Smooth muscle cell (in vitro differentiated cells): ENCODE results near the gene RASA1. TPM values are rescaled to one million over a fixed set of nuclear protein-coding genes. Genes with fewer than 3 reads are reported as not detected.

ENCODE experiments used
- DNase-seq: peaks from one replicate; lab custom pipeline; 2025; ENCODE audit not compliant: unreplicated experiment; lab: John Stamatoyannopoulos, UW
- H2AFZ ChIP-seq: fragments of 200-600 bp; sonication (generic); 2 replicates; pipeline ENCODE4 v1.6.0; 2016; ENCODE audit warnings: antibody characterized with exemption, low read depth, mild to moderate bottlenecking
- H3F3A ChIP-seq: fragments of 200-600 bp; sonication (generic); 2 replicates; pipeline ENCODE4 v1.6.0; 2017; ENCODE audit warnings: antibody characterized with exemption, low read depth
- H3K27ac ChIP-seq: fragments of 200-600 bp; sonication (generic); 2 replicates; pipeline ENCODE4 v1.5.1; 2016; ENCODE audit warnings: low read depth, mild to moderate bottlenecking
- H3K27me3 ChIP-seq: fragments of 200-600 bp; sonication (generic); 2 replicates; pipeline ENCODE4 v1.6.1; 2016; ENCODE audit warnings: low read depth, mild to moderate bottlenecking
- H3K36me3 ChIP-seq: fragments of 200-600 bp; sonication (generic); 2 replicates; pipeline ENCODE4 v1.5.1; 2016; ENCODE audit warnings: low read depth
- H3K4me1 ChIP-seq: fragments of 200-600 bp; sonication (generic); 2 replicates; pipeline ENCODE4 v1.5.1; 2016; ENCODE audit warnings: low read depth
- H3K4me2 ChIP-seq: fragments of 200-600 bp; sonication (generic); 2 replicates; pipeline ENCODE4 v1.6.0; 2016; ENCODE audit warnings: mild to moderate bottlenecking
- H3K4me3 ChIP-seq: fragments of 200-600 bp; sonication (generic); 2 replicates; pipeline ENCODE4 v1.5.1; 2016; ENCODE audit warnings: mild to moderate bottlenecking
- H3K79me2 ChIP-seq: fragments of 200-600 bp; sonication (generic); 2 replicates; pipeline ENCODE4 v1.6.0; 2016; ENCODE audit warnings: low read depth, mild to moderate bottlenecking
- H3K9ac ChIP-seq: fragments of 200-600 bp; sonication (generic); 2 replicates; pipeline ENCODE4 v1.6.0; 2016; ENCODE audit warnings: low read depth
- H3K9me3 ChIP-seq: fragments of 200-600 bp; sonication (generic); replicated peaks from 2 replicates; pipeline ENCODE4 v1.5.1; 2016; ENCODE audit warnings: low read depth
- H4K20me1 ChIP-seq: fragments of 200-600 bp; sonication (generic); 2 replicates; pipeline ENCODE4 v1.6.0; 2016; ENCODE audit warnings: low read depth
- WGBS: methylation state at CpG from one replicate; pipeline ENCODE4 v1.1.7; 2016; ENCODE audit warnings: low lambda C conversion rate; 5-methylcytosine and 5-hydroxymethylcytosine counted together
- polyA plus RNA-seq: library from polyadenylated mRNA; unstranded; fragments of >200 nt; fragmentation: Nextera tagmentation; extraction: Ambion mirVana; gene quantifications from 2 replicates; pipeline ENCODE4 v1.2.1, GENCODE V29; 2016
- total RNA-seq: library from RNA; depleted of rRNA; stranded (reverse); fragments of >200 nt; gene quantifications from 2 replicates; pipeline ENCODE4 v1.2.3, GENCODE V29; 2014
- TF ChIP-seq, protein P1 (sequence below): fragments of 200-600 bp; sonication (generic); IDR thresholded peaks from 2 replicates; pipeline ENCODE4 v1.5.1; 2017; ENCODE audit warnings: borderline replicate concordance, mild to moderate bottlenecking, antibody characterized with exemption; ENCODE audit not compliant: insufficient read depth, poor library complexity, severe bottlenecking

The RASA1 gene
- total and polyA plus RNA-seq, 2 experiments from 2014 or later = 28.9 to 59.6 TPM

DNA sequence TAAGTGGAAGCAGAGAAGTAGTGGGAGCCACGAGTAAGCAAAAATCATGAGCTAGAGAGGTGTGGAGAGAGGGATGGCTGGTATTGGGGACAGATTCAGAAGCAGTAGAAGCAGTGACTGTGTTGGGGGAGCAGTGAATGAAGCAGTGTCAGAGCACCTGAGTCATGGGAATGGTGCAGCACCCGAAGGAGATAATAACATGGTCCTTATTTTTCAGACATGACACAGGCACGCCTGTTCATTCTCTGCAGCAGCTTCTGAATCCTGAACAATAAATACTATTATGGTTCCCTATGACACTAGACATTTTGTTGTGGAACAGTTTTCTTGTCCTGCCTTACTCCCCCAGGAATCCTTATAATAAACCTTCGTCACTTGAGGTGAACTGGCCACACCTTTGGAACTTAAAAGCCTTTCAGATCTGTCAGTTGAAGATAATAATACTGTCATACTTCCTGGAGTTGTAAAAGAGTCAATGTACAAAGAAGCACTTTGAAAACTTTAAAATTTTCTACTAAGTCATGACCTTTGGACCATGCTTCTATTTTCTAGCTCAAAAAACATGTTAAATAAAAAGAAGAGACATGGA lies 7.0 kb upstream of the RASA1 start:
- Histone ChIP-seq H2AFZ (peak overlapping the region; percentile 12), H3K79me2 (no peaks in the 10 kb centered on the region), H3F3A (no peaks in the 10 kb centered on the region), H4K20me1 (no peaks in the 10 kb centered on the region), H3K4me1 (no peaks in the 10 kb centered on the region), H3K4me3 (no peak overlapping the region), H3K9ac (no peak overlapping the region), H3K4me2 (no peak overlapping the region), H3K36me3 (no peaks in the 10 kb centered on the region), H3K27me3 (no peaks in the 10 kb centered on the region), H3K9me3 (no peaks in the 10 kb centered on the region), H3K27ac (peak overlapping the region; percentile 22)
- TF ChIP-seq, protein P1, sequence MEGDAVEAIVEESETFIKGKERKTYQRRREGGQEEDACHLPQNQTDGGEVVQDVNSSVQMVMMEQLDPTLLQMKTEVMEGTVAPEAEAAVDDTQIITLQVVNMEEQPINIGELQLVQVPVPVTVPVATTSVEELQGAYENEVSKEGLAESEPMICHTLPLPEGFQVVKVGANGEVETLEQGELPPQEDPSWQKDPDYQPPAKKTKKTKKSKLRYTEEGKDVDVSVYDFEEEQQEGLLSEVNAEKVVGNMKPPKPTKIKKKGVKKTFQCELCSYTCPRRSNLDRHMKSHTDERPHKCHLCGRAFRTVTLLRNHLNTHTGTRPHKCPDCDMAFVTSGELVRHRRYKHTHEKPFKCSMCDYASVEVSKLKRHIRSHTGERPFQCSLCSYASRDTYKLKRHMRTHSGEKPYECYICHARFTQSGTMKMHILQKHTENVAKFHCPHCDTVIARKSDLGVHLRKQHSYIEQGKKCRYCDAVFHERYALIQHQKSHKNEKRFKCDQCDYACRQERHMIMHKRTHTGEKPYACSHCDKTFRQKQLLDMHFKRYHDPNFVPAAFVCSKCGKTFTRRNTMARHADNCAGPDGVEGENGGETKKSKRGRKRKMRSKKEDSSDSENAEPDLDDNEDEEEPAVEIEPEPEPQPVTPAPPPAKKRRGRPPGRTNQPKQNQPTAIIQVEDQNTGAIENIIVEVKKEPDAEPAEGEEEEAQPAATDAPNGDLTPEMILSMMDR = no peak
- 82% methylated on average over 4 of the region's 4 CpGs for WGBS
- no peak for DNase-seq

DNA sequence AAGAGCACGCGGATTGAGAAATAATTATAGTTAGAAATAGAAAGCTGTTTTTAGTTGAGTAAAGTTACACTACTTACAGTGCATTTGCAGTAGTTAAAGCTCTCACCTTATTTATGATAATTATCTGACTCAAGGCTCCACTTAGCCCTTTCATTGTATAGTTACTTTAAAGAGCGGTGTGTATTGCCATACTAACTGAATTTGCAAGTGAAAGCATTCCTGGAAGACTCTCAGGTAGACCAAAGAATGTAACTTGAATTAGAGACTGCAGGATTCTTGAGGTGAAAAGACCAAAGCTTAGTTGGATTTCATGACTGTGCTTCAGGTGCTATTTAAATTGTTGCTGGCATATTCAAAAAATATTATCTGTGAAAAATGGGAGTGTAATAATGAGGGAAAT lies 4.2 kb upstream of the RASA1 start:
- Histone ChIP-seq H3K36me3 (no peaks in the 10 kb centered on the region), H3K9me3 (no peaks in the 10 kb centered on the region), H2AFZ (no peak overlapping the region), H3K27me3 (no peaks in the 10 kb centered on the region), H3K27ac (no peak overlapping the region), H3K4me2 (no peak overlapping the region), H3K4me1 (peaks cover 4% of the 10 kb centered on the region), H3K4me3 (no peak overlapping the region), H4K20me1 (no peaks in the 10 kb centered on the region), H3K9ac (no peak overlapping the region), H3F3A (no peaks in the 10 kb centered on the region), H3K79me2 (peaks cover 4% of the 10 kb centered on the region)
- DNase-seq = no peak
- TF ChIP-seq, protein P1 = no peak
- WGBS = 22% methylated on average over 3 of the region's 3 CpGs

- H3K36me3 ChIP-seq = no peaks in the 10 kb centered on the region
- TF ChIP-seq, protein P1 = no peak
- 11% methylated on average over 14 of the region's 14 CpGs for WGBS
- peak overlapping the region; percentile 87 for H3K9ac ChIP-seq
- H2AFZ ChIP-seq = peak overlapping the region; percentile 93
- H3K27me3 ChIP-seq = no peaks in the 10 kb centered on the region
- peaks cover 15% of the 10 kb centered on the region for H3K4me1 ChIP-seq
- H3K9me3 ChIP-seq = no peaks in the 10 kb centered on the region
- H4K20me1 ChIP-seq = peaks cover 32% of the 10 kb centered on the region
- H3F3A ChIP-seq = no peaks in the 10 kb centered on the region
- peak overlapping the region; percentile 73 for H3K27ac ChIP-seq
- peaks cover 39% of the 10 kb centered on the region for H3K79me2 ChIP-seq
- peak overlapping the region; percentile 88 for H3K4me3 ChIP-seq
- no peak for DNase-seq
- H3K4me2 ChIP-seq = peak overlapping the region; percentile 96
Measured at GRCh38 chr5:87266914-87267573, 639 bp upstream of the RASA1 start.
